Measurements from ENCODE around the gene GMNC.

GMNC gene

DNA sequence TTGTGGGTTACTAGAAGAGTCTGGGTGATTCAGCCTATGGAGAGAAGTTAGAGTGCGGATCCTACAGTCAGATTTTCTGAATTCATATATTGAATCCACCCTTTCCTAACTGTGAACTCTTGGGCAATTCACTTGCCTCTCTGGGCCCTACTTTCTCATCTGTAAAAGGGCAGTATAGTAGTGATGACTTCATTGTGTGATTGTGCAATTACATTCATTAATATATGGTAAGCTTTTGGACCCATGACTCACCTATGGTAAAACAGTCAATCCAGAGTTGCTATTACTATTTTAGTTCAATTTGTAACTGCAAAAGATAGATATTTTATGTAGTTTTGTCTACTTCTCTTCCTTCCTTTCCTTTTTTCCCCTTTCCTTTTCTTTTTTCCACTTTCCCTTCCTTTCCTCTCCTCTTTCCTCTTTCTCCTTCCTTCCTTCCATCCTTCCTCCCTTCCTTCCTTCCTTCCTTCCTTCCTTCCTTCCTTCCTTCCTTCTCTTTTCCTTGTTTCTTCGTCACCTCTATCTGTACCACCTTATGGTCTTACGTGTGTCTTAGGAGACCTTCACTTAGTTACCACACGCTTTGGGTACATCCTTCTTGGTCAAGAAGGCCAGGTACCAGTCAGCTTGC lies 37.0 kb downstream of the GMNC start:
- H4K20me1 ChIP-seq (ENCODE audit: insufficient read depth) = no peaks in the 10 kb centered on the region
- no peak overlapping the region for H3K9ac ChIP-seq
- H3K27me3 ChIP-seq (ENCODE audit: insufficient read depth, low read depth) = no peaks in the 10 kb centered on the region
- no peak overlapping the region for H3K27ac ChIP-seq
- H3K36me3 ChIP-seq (ENCODE audit: insufficient read depth) = no peaks in the 10 kb centered on the region
- TF ChIP-seq, protein P1, sequence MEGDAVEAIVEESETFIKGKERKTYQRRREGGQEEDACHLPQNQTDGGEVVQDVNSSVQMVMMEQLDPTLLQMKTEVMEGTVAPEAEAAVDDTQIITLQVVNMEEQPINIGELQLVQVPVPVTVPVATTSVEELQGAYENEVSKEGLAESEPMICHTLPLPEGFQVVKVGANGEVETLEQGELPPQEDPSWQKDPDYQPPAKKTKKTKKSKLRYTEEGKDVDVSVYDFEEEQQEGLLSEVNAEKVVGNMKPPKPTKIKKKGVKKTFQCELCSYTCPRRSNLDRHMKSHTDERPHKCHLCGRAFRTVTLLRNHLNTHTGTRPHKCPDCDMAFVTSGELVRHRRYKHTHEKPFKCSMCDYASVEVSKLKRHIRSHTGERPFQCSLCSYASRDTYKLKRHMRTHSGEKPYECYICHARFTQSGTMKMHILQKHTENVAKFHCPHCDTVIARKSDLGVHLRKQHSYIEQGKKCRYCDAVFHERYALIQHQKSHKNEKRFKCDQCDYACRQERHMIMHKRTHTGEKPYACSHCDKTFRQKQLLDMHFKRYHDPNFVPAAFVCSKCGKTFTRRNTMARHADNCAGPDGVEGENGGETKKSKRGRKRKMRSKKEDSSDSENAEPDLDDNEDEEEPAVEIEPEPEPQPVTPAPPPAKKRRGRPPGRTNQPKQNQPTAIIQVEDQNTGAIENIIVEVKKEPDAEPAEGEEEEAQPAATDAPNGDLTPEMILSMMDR (conservative IDR thresholded peaks at IDR 0.05; ENCODE audit: low read depth, low read length) = no peak
- no peaks in the 10 kb centered on the region for H3K4me1 ChIP-seq (ENCODE audit: low read depth, poor library complexity, severe bottlenecking)
- no peak overlapping the region for H2AFZ ChIP-seq (ENCODE audit: low read depth)
- no peak overlapping the region for H3K4me2 ChIP-seq
- H3K79me2 ChIP-seq (ENCODE audit: insufficient read depth, low read depth) = no peaks in the 10 kb centered on the region
- H3K4me3 ChIP-seq (IDR thresholded peaks at IDR 0.05; ENCODE audit: insufficient read depth, low read depth, low read length) = no peak overlapping the region

DNA sequence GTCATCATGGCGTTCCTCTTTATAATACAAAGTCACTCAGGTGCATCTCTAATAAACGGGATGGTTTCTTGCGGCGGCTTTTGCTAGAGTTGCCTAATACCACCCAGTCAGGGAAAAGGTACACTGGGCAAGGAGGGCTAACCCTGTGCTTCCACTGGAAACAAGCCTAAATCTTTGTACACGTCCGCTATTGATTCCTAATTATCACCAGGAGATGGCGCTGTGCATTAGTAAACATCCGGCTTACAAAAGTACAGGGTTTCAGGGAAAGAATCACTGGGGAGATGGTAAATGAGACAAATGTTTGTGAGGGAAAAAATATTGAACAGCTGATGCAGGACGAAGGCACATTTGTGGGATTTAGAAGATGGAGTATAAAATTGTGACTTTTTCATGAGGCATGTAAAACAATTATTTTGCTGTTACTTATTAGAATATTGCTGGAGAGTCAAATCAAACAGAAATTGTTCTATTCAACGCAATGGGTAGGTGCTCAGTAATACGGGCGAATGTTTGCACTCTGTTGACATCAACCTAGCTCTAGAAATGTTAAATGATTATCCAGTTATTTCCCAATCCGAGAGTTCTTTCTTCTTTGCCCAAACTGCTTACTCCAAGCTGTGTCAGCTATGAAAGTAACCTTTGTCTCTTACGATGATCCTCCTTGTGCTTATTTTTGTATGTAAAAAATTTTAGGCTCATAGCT lies 50.6 kb downstream of the GMNC start:
- Histone ChIP-seq H3K9ac (peak overlapping the region; percentile 3; the same call in 1 of the 2 replicates), H2AFZ (ENCODE audit: low read depth) (peak overlapping the region; percentile 52), H3K79me2 (ENCODE audit: insufficient read depth, low read depth) (no peaks in the 10 kb centered on the region), H3K4me3 (IDR thresholded peaks at IDR 0.05; ENCODE audit: insufficient read depth, low read depth, low read length) (no peak overlapping the region), H3K27ac (no peak overlapping the region), H3K36me3 (ENCODE audit: insufficient read depth) (no peaks in the 10 kb centered on the region), H3K4me1 (ENCODE audit: low read depth, poor library complexity, severe bottlenecking) (no peaks in the 10 kb centered on the region), H3K27me3 (ENCODE audit: insufficient read depth, low read depth) (no peaks in the 10 kb centered on the region), H4K20me1 (ENCODE audit: insufficient read depth) (no peaks in the 10 kb centered on the region), H3K4me2 (peak overlapping the region; percentile 31)
- TF ChIP-seq, protein P1 (conservative IDR thresholded peaks at IDR 0.05; ENCODE audit: low read depth, low read length) = peak; percentile 83

DNA sequence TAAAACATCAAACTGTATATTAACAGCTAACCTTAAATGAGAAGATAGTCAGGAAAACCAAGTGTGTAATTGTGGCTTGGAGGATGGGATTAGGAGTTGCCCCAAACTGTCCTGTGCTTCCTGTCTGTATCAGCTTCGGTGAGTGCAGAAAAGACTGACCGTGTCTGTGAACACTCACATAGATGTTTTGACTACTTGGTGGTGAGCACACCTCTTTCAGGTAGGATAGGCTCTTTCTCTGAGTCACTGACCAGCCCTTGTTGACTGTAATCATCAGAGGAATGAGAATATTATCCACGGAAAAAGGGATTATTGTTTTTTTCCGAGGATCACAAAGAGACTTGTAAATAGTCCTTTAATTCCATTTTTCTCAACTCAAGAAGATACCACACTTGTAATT lies 51.5 kb downstream of the GMNC start:
- H3K9ac ChIP-seq = no peak overlapping the region
- no peaks in the 10 kb centered on the region for H3K4me1 ChIP-seq (ENCODE audit: low read depth, poor library complexity, severe bottlenecking)
- TF ChIP-seq, protein P1 (conservative IDR thresholded peaks at IDR 0.05; ENCODE audit: low read depth, low read length) = no peak
- H3K27me3 ChIP-seq (ENCODE audit: insufficient read depth, low read depth) = no peaks in the 10 kb centered on the region
- no peak overlapping the region for H3K27ac ChIP-seq
- no peaks in the 10 kb centered on the region for H3K36me3 ChIP-seq (ENCODE audit: insufficient read depth)
- H3K79me2 ChIP-seq (ENCODE audit: insufficient read depth, low read depth) = no peaks in the 10 kb centered on the region
- H3K4me3 ChIP-seq (IDR thresholded peaks at IDR 0.05; ENCODE audit: insufficient read depth, low read depth, low read length) = no peak overlapping the region
- no peak overlapping the region for H3K4me2 ChIP-seq
- H4K20me1 ChIP-seq (ENCODE audit: insufficient read depth) = no peaks in the 10 kb centered on the region
- H2AFZ ChIP-seq (ENCODE audit: low read depth) = no peak overlapping the region

DNA sequence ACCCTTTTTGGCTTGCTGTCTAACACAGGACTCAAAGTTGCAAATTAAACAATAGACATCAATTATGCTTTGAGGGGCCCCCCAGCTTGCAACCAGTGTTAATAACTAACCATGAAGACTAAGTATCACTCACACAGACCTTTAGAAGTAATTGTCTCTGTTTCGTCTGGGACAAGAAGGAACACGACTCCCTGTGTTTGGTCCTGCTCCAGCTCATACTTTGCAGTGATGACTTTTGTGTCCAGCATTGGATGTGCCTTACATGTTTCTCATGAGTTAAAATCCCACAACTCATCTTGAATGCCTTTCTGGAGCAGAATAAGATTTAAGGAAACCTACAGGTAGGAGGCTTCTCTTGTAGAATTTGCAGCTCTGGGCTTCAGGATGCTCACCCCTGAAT lies 53.1 kb downstream of the GMNC start:
- Histone ChIP-seq H2AFZ (ENCODE audit: low read depth) (no peak overlapping the region), H3K9ac (no peak overlapping the region), H3K79me2 (ENCODE audit: insufficient read depth, low read depth) (no peaks in the 10 kb centered on the region), H3K4me2 (no peak overlapping the region), H3K27me3 (ENCODE audit: insufficient read depth, low read depth) (no peaks in the 10 kb centered on the region), H3K4me3 (IDR thresholded peaks at IDR 0.05; ENCODE audit: insufficient read depth, low read depth, low read length) (no peak overlapping the region), H3K4me1 (ENCODE audit: low read depth, poor library complexity, severe bottlenecking) (no peaks in the 10 kb centered on the region), H4K20me1 (ENCODE audit: insufficient read depth) (no peaks in the 10 kb centered on the region), H3K27ac (no peak overlapping the region), H3K36me3 (ENCODE audit: insufficient read depth) (no peaks in the 10 kb centered on the region)
- TF ChIP-seq, protein P1 (conservative IDR thresholded peaks at IDR 0.05; ENCODE audit: low read depth, low read length) = no peak
